ENCODE data around the gene TMEM171. TPM values are rescaled to one million over a fixed set of nuclear protein-coding genes. Genes with fewer than 3 reads are reported as not detected.

Gene TMEM171
- total and polyA plus RNA-seq, 2 of the 8 experiments (the other 6 are each of a cell fraction or from before 2014, with no cell fraction given): 1.0 to 2.2 TPM

GRCh38 chr5:73174100-73174815, 53.9 kb downstream of the TMEM171 start (continued):
- TF ChIP-seq CHD7 (IDR thresholded peaks at IDR 0.05; ENCODE audit: insufficient replicate concordance, low read length) (no peak), JUN (IDR thresholded peaks at IDR 0.05; ENCODE audit: low read depth, low read length) (no peak), RXRA (IDR thresholded peaks at IDR 0.05; ENCODE audit: insufficient read depth, low read depth, low read length) (no peak), PHF8 (conservative IDR thresholded peaks at IDR 0.05; ENCODE audit: low read depth, low read length) (no peak), KDM1A (IDR thresholded peaks at IDR 0.05; ENCODE audit: borderline replicate concordance, low read length) (no peak), TCF12 (IDR thresholded peaks at IDR 0.05; ENCODE audit: low read depth, low read length) (no peak), CEBPB (IDR thresholded peaks at IDR 0.05; ENCODE audit: low read depth, low read length) (no peak), RAD21 (IDR thresholded peaks at IDR 0.05 in 1 of 2, conservative IDR thresholded peaks at IDR 0.05 in 1 of 2; ENCODE audit: low read depth in 2 of 2, low read length in 2 of 2) (no peak)
